IMR-90 (cell line): ENCODE results near the gene ACKR4. TPM values are rescaled to one million over a fixed set of nuclear protein-coding genes. Genes with fewer than 3 reads are reported as not detected.

ENCODE experiments used
- ATAC-seq: fragments of 200-7000 bp; cut with Tn5 transposase; 2 replicates; pipeline ENCODE4 v1.9.1; 2020; ENCODE audit warnings: low read depth, mild to moderate bottlenecking, moderate library complexity
- BruUV-seq: library from RNA; stranded (reverse); fragments of 400-500 nt; replicated peaks from 2 replicates; lab custom pipeline; 2021; lab: Mats Ljungman, UMichigan
- CTCF ChIA-PET: fragments of 300-600 bp; formaldehyde crosslinking; extraction: SDS; loops from one replicate; lab custom pipeline; 2021; ENCODE audit warnings: antibody characterized with exemption; lab: Yijun Ruan, JAX
- POLR2A ChIA-PET: fragments of 300-600 bp; sonication (Branson Sonifier 250); formaldehyde crosslinking; loops from one replicate; lab custom pipeline; 2022; ENCODE audit warnings: antibody characterized with exemption; ENCODE audit not compliant: unreplicated experiment; lab: Charles Lee
- DNase-seq: peaks from one replicate; pipeline ENCODE4 v3.0.0; 2013
- H2AFZ ChIP-seq: replicated peaks from 2 replicates; pipeline ENCODE3; 2013; ENCODE audit warnings: low read length, mild to moderate bottlenecking; ENCODE audit not compliant: poor library complexity
- H2AK5ac ChIP-seq: 2 replicates; pipeline ENCODE4 v1.6.1; 2013; ENCODE audit warnings: low read depth, low read length, inconsistent platforms
- H2AK9ac ChIP-seq: replicated peaks from 2 replicates; pipeline ENCODE3; 2013; ENCODE audit warnings: mild to moderate bottlenecking, low read depth, low read length, moderate library complexity; ENCODE audit not compliant: poor library complexity
- H2BK120ac ChIP-seq: 2 replicates; pipeline ENCODE4 v1.6.1; 2013; ENCODE audit warnings: low read depth, low read length, inconsistent platforms
- H2BK15ac ChIP-seq: 3 replicates; pipeline ENCODE4 v1.6.1; 2013; ENCODE audit warnings: low read depth, low read length, inconsistent platforms
- H2BK20ac ChIP-seq: 2 replicates; pipeline ENCODE4 v1.6.1; 2013; ENCODE audit warnings: low read depth, mild to moderate bottlenecking, inconsistent platforms, low read length, moderate library complexity
- H2BK5ac ChIP-seq: 2 replicates; pipeline ENCODE4 v1.6.1; 2013; ENCODE audit warnings: mild to moderate bottlenecking, low read depth, low read length, inconsistent platforms; ENCODE audit not compliant: poor library complexity, severe bottlenecking
- H3K14ac ChIP-seq: replicated peaks from 2 replicates; pipeline ENCODE4 v1.6.1; 2013; ENCODE audit warnings: low read depth, low read length, inconsistent platforms
- H3K18ac ChIP-seq: 2 replicates; pipeline ENCODE4 v1.6.1; 2013; ENCODE audit warnings: low read depth, low read length, control low read depth
- H3K23ac ChIP-seq: 2 replicates; pipeline ENCODE4 v1.6.1; 2013; ENCODE audit warnings: low read depth, low read length, inconsistent platforms
- H3K27ac ChIP-seq: 2 replicates; pipeline ENCODE4 v1.5.1; 2013; ENCODE audit warnings: mild to moderate bottlenecking, control low read depth, low read length; ENCODE audit not compliant: insufficient read depth
- H3K27me3 ChIP-seq: 2 replicates; pipeline ENCODE4 v1.6.1; 2013; ENCODE audit warnings: low read length; ENCODE audit not compliant: control insufficient read depth, insufficient read depth
- H3K36me3 ChIP-seq: 2 replicates; pipeline ENCODE4 v1.6.1; 2013; ENCODE audit warnings: low read length, mixed read lengths; ENCODE audit not compliant: control insufficient read depth, insufficient read depth
- H3K4ac ChIP-seq: 2 replicates; pipeline ENCODE4 v1.6.1; 2013; ENCODE audit warnings: low read depth, low read length, inconsistent platforms
- H3K4me1 ChIP-seq: 2 replicates; pipeline ENCODE4 v1.6.1; 2013; ENCODE audit warnings: low read length, mixed read lengths; ENCODE audit not compliant: control insufficient read depth, insufficient read depth
- H3K4me2 ChIP-seq: 2 replicates; pipeline ENCODE4 v1.6.1; 2013; ENCODE audit warnings: low read depth, mild to moderate bottlenecking, control low read depth, low read length, moderate library complexity
- H3K4me3 ChIP-seq: 2 replicates; pipeline ENCODE4 v1.5.1; 2013; ENCODE audit warnings: low read depth, mild to moderate bottlenecking, control low read depth, low read length, moderate library complexity; ENCODE audit not compliant: insufficient read depth
- H3K56ac ChIP-seq: 2 replicates; pipeline ENCODE4 v1.6.1; 2013; ENCODE audit warnings: low read length, inconsistent platforms; ENCODE audit not compliant: insufficient read depth; ENCODE audit errors: extremely low read depth
- H3K79me1 ChIP-seq, 2 experiments: 2 replicates each; pipeline ENCODE4 v1.6.1; 2013; ENCODE audit warnings: low read length in 2 of 2, inconsistent platforms in 1 of 2, low read depth in 1 of 2
- H3K9ac ChIP-seq: 2 replicates; pipeline ENCODE4 v1.6.1; 2013; ENCODE audit warnings: low read depth, low read length, control low read depth
- H3K9me1 ChIP-seq: 2 replicates; pipeline ENCODE4 v1.6.1; 2013; ENCODE audit warnings: low read length, inconsistent platforms; ENCODE audit not compliant: insufficient read depth
- H3K9me3 ChIP-seq: 2 replicates; pipeline ENCODE4 v1.6.1; 2013; ENCODE audit warnings: low read length; ENCODE audit not compliant: control insufficient read depth, insufficient read depth
- H4K20me1 ChIP-seq: 2 replicates; pipeline ENCODE4 v1.6.1; 2013; ENCODE audit warnings: low read length, inconsistent platforms; ENCODE audit not compliant: insufficient read depth
- H4K5ac ChIP-seq: 2 replicates; pipeline ENCODE4 v1.6.1; 2013; ENCODE audit warnings: mild to moderate bottlenecking, low read depth, low read length, control low read depth
- H4K8ac ChIP-seq, 2 experiments: 2 replicates each; pipeline ENCODE4 v1.6.1; 2013; ENCODE audit warnings: low read depth in 2 of 2, low read length in 2 of 2, control low read depth in 1 of 2, inconsistent platforms in 1 of 2
- H4K91ac ChIP-seq: 2 replicates; pipeline ENCODE4 v1.6.1; 2013; ENCODE audit warnings: low read depth, low read length, inconsistent platforms; ENCODE audit not compliant: insufficient read depth
- BHLHE40 ChIP-seq: fragments of 150-350 bp; IDR thresholded peaks from 2 replicates; pipeline ENCODE4 v1.6.1; 2016; ENCODE audit warnings: mild to moderate bottlenecking, low read depth, low read length
- CEBPB ChIP-seq: IDR thresholded peaks from 2 replicates; pipeline ENCODE4 v1.6.1; 2012; ENCODE audit warnings: low read depth, low read length, improper control_type of control experiment
- CHD1 ChIP-seq: IDR thresholded peaks from 2 replicates; pipeline ENCODE4 v1.6.1; 2012; ENCODE audit warnings: low read depth, low read length, improper control_type of control experiment
- CTCF ChIP-seq: conservative IDR thresholded peaks from 2 replicates; pipeline ENCODE4 v1.5.1; 2012; ENCODE audit warnings: mild to moderate bottlenecking, low read depth, low read length, improper control_type of control experiment
- ELK1 ChIP-seq: fragments of 150-350 bp; IDR thresholded peaks from 2 replicates; pipeline ENCODE4 v1.6.1; 2016; ENCODE audit warnings: low read depth, mild to moderate bottlenecking, low read length, moderate library complexity, borderline replicate concordance
- FOS ChIP-seq: fragments of 150-350 bp; IDR thresholded peaks from 2 replicates; pipeline ENCODE4 v1.6.1; 2016; ENCODE audit warnings: low read depth, low read length
- MAFK ChIP-seq: IDR thresholded peaks from 2 replicates; pipeline ENCODE4 v1.6.1; 2012; ENCODE audit warnings: low read depth, low read length, improper control_type of control experiment
- MAZ ChIP-seq: IDR thresholded peaks from 2 replicates; pipeline ENCODE4 v1.6.1; 2012; ENCODE audit warnings: low read depth, mild to moderate bottlenecking, low read length, improper control_type of control experiment, moderate library complexity, borderline replicate concordance
- MXI1 ChIP-seq: IDR thresholded peaks from 2 replicates; pipeline ENCODE4 v1.6.1; 2012; ENCODE audit warnings: low read depth, mild to moderate bottlenecking, low read length, moderate library complexity, borderline replicate concordance
- NFE2L2 ChIP-seq: fragments of 150-350 bp; IDR thresholded peaks from 2 replicates; pipeline ENCODE4 v1.6.1; 2016; ENCODE audit warnings: low read depth, mild to moderate bottlenecking, low read length
- POLR2A ChIP-seq: IDR thresholded peaks from 2 replicates; pipeline ENCODE4 v1.6.1; 2012; ENCODE audit warnings: mild to moderate bottlenecking, low read depth, low read length
- RAD21 ChIP-seq: IDR thresholded peaks from 2 replicates; pipeline ENCODE4 v1.6.1; 2012; ENCODE audit warnings: low read length, improper control_type of control experiment
- RCOR1 ChIP-seq: IDR thresholded peaks from 2 replicates; pipeline ENCODE4 v1.6.1; 2012; ENCODE audit warnings: mild to moderate bottlenecking, low read length, improper control_type of control experiment; ENCODE audit not compliant: insufficient replicate concordance
- RFX5 ChIP-seq: IDR thresholded peaks from 2 replicates; pipeline ENCODE4 v1.8.0; 2012; ENCODE audit warnings: low read depth, mild to moderate bottlenecking, low read length, moderate library complexity
- SMC3 ChIP-seq: fragments of 150-350 bp; IDR thresholded peaks from 2 replicates; pipeline ENCODE4 v1.6.1; 2016; ENCODE audit warnings: low read depth, mild to moderate bottlenecking, antibody characterized with exemption, low read length, moderate library complexity
- WGBS, 2 experiments: methylation state at CpG; one replicate each; pipeline versions ENCODE4 v1.1.5 to v1.1.7; 2013; ENCODE audit warnings: missing lambda C conversion rate in 2 of 2; ENCODE audit not compliant: insufficient read length in 1 of 2; ENCODE audit errors: extremely low coverage in 2 of 2; 5-methylcytosine and 5-hydroxymethylcytosine counted together
- dilution Hi-C: fragments of 300-500 bp; cut with HindIII; formaldehyde crosslinking; loops from one replicate; pipeline ENCODE4 v1.14.3; 2018; ENCODE audit warnings: low sequenced_read_pairs; ENCODE audit not compliant: unreplicated experiment
- in situ Hi-C: fragments of 300-500 bp; cut with MboI; formaldehyde crosslinking; loops from 3 replicates; pipeline ENCODE4 v1.14.3; 2019; ENCODE audit warnings: low sequenced_read_pairs, inconsistent platforms, mixed read lengths
- intact Hi-C: fragments of 100-400 bp; cut with micrococcal nuclease; formaldehyde crosslinking; loops from 2 replicates; pipeline ENCODE4 v1.10.0; 2022
- polyA plus RNA-seq, 3 experiments: library from polyadenylated mRNA; depleted of rRNA; stranded (reverse); fragments of >200 nt; gene quantifications; 2 replicates each; pipeline ENCODE4 v1.2.3, GENCODE V29; 2012; ENCODE audit warnings: low replicate concordance in 1 of 3
- total RNA-seq: library from RNA; depleted of rRNA; stranded (reverse); fragments of >200 nt; gene quantifications from 2 replicates; pipeline ENCODE4 v1.2.3, GENCODE V29; 2012
- TF ChIP-seq, protein P1 (sequence below): fragments of 150-350 bp; IDR thresholded peaks from 2 replicates; pipeline ENCODE4 v1.6.1; 2017; ENCODE audit warnings: mild to moderate bottlenecking, antibody characterized with exemption, low read length, low read depth

The ACKR4 gene
- total and polyA plus RNA-seq, 2 of the 4 experiments (the other 2 are of a cell fraction) = 0.18 TPM; not detected in 1

- no peak overlapping the region for H3K14ac ChIP-seq
- H3K56ac ChIP-seq = no peak overlapping the region
- in situ Hi-C loops = no loop called here
- ChIA-PET POLR2A (interaction anchor here (0.6 kb wide), 1 partner anchor 1608 kb away, joined by 3 read pairs; no protein-coding TSS in a partner anchor), CTCF (interaction anchor here (1.0 kb wide), 1 partner anchor 12 kb away, joined by 3 read pairs; no protein-coding TSS in a partner anchor)
- BruUV-seq = no TSS peak
- TF ChIP-seq POLR2A = no peak
- no peak for TF ChIP-seq MXI1
- TF ChIP-seq RCOR1 = no peak
- TF ChIP-seq CEBPB = no peak
- no peak for TF ChIP-seq CHD1
- no peak for TF ChIP-seq MAFK
- TF ChIP-seq, protein P1, sequence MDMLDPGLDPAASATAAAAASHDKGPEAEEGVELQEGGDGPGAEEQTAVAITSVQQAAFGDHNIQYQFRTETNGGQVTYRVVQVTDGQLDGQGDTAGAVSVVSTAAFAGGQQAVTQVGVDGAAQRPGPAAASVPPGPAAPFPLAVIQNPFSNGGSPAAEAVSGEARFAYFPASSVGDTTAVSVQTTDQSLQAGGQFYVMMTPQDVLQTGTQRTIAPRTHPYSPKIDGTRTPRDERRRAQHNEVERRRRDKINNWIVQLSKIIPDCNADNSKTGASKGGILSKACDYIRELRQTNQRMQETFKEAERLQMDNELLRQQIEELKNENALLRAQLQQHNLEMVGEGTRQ = no peak
- TF ChIP-seq FOS = no peak
- no peak for TF ChIP-seq RAD21
- TF ChIP-seq NFE2L2 = no peak
- TF ChIP-seq BHLHE40 = no peak
- no peak for TF ChIP-seq ELK1
- TF ChIP-seq RFX5 = no peak
- no peak for TF ChIP-seq MAZ
- no peak for TF ChIP-seq CTCF
- TF ChIP-seq SMC3 = no peak
- H4K5ac ChIP-seq = no peak overlapping the region
- no peak overlapping the region for H3K18ac ChIP-seq
- no peaks in the 10 kb centered on the region for H3K9me3 ChIP-seq
- no peak overlapping the region for H2BK15ac ChIP-seq
- H2AK9ac ChIP-seq = no peak overlapping the region
- no peaks in the 10 kb centered on the region for H4K20me1 ChIP-seq
- H3K27ac ChIP-seq = no peak overlapping the region
- no peaks in the 10 kb centered on the region for H3K36me3 ChIP-seq
- H2BK20ac ChIP-seq = no peak overlapping the region
- H2AK5ac ChIP-seq = no peak overlapping the region
- H2BK5ac ChIP-seq = no peak overlapping the region
- no peak overlapping the region for H3K4ac ChIP-seq
- H2BK120ac ChIP-seq = no peak overlapping the region
- intact Hi-C loops = no loop called here
- ATAC-seq = no peak
- H4K8ac ChIP-seq = no peak overlapping the region
- no peak overlapping the region for H4K91ac ChIP-seq
- no CpG with 5 or more reads among the region's 1 CpG for WGBS, 2 experiments
- no peak overlapping the region for H3K4me2 ChIP-seq
- dilution Hi-C loops = no loop called here
- peaks cover 0 to 4% of the 10 kb centered on the region in 2 experiments; a peak in 2 of 4 replicates for H3K79me1 ChIP-seq
- no peak overlapping the region for H3K4me3 ChIP-seq
- H2AFZ ChIP-seq = no peak overlapping the region
- H3K9me1 ChIP-seq = no peaks in the 10 kb centered on the region
- DNase-seq = no peak
- peaks cover 2% of the 10 kb centered on the region; the same call in 1 of the 2 replicates for H3K4me1 ChIP-seq
- no peak overlapping the region for H3K9ac ChIP-seq
- H3K23ac ChIP-seq = no peak overlapping the region
- no peaks in the 10 kb centered on the region for H3K27me3 ChIP-seq
Observed at GRCh38 chr3:132587401-132587800, 9.7 kb upstream of the ACKR4 start.
